Activated naive CD4-positive, alpha-beta T cell treated with anti-CD3 and anti-CD28 coated beads, Interleukin-2, amount 10 ng/mL, durations not matched to agents 7 days and 5 days (primary cell): Measurements from ENCODE around the gene C1orf116.

Experiments
- CTCF ChIA-PET: fragments of 350-600 bp; sonication (Branson Sonifier 250); formaldehyde crosslinking; loops from one replicate; lab custom pipeline; 2021; ENCODE audit warnings: antibody characterized with exemption; lab: Charles Lee
- DNase-seq: peaks from one replicate; pipeline ENCODE4 v3.0.0-alpha.2; 2020
- H3K27ac Mint-ChIP-seq: one replicate; pipeline ENCODE4 v1.8.0; 2021; ENCODE audit warnings: mild to moderate bottlenecking, moderate library complexity, mixed read lengths
- H3K27me3 Mint-ChIP-seq: one replicate; pipeline ENCODE4 v1.8.0; 2021; ENCODE audit warnings: mild to moderate bottlenecking, mixed read lengths
- H3K36me3 Mint-ChIP-seq: one replicate; pipeline ENCODE4 v1.8.0; 2021; ENCODE audit warnings: mixed read lengths
- H3K4me1 Mint-ChIP-seq: one replicate; pipeline ENCODE4 v1.8.0; 2021; ENCODE audit warnings: mixed read lengths
- H3K4me3 Mint-ChIP-seq: one replicate; pipeline ENCODE4 v1.8.0; 2021; ENCODE audit warnings: mild to moderate bottlenecking, moderate library complexity, mixed read lengths
- H3K9me3 Mint-ChIP-seq: one replicate; pipeline ENCODE4 v1.8.0; 2021; ENCODE audit warnings: mixed read lengths

C1orf116 gene

GRCh38 chr1:207039380-207040180, 7.0 kb upstream of the C1orf116 start:
- Mint-ChIP-seq H3K27ac (no peak overlapping the region), H3K9me3 (no peaks in the 10 kb centered on the region), H3K36me3 (peaks cover 9% of the 10 kb centered on the region), H3K27me3 (peaks cover 13% of the 10 kb centered on the region), H3K4me1 (peaks cover 8% of the 10 kb centered on the region), H3K4me3 (no peak overlapping the region)
- CTCF ChIA-PET: interaction anchor here (1.2 to 1.3 kb wide), 2 partner anchors 10 to 28 kb away, joined by 3 to 5 read pairs; no protein-coding TSS in a partner anchor
- DNase-seq: no peak

GRCh38 chr1:207036865-207037264, 4.3 kb upstream of the C1orf116 start:
- H3K27ac Mint-ChIP-seq: no peak overlapping the region
- H3K27me3 Mint-ChIP-seq: peaks cover 35% of the 10 kb centered on the region
- no peak for DNase-seq
- no peaks in the 10 kb centered on the region for H3K9me3 Mint-ChIP-seq
- CTCF ChIA-PET: interaction anchor here (0.5 to 1.4 kb wide), 4 partner anchors 13 to 208 kb away, joined by 3 to 5 read pairs (median 4); no protein-coding TSS in a partner anchor
- H3K4me1 Mint-ChIP-seq: peaks cover 1% of the 10 kb centered on the region
- H3K36me3 Mint-ChIP-seq: no peaks in the 10 kb centered on the region
- H3K4me3 Mint-ChIP-seq: no peak overlapping the region

DNA sequence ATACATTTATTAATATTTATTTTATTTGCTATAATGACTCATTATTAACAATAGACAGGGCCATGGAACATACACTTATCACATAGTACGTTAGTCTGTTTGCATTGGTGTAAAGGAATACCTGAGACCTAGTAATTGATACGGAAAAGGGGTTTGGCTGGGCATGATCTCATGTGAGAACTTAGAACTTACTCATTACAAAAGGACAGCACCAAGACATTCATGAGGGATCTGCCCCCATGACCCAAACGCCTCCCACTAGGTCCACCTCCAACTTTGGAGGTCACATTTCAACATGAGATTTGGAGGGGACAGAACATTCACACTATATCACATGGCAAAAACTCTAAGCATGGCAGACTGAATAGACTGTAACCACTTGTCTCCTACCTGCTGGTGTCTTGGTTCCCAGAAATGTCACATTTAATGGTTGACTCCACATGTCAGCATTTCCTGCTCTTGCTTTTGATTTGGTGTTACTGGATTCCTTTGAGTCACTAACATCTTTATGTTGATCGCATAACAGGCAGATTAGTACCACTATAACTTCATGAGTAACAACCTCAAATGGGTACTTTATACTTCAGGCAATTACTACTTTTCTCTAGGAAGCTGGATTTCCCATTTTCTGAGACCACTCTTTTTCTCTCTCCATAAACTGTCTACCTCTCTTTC, 3.5 kb upstream of the C1orf116 start:
- no peak overlapping the region for H3K27ac Mint-ChIP-seq
- no peaks in the 10 kb centered on the region for H3K9me3 Mint-ChIP-seq
- no peak for DNase-seq
- no peaks in the 10 kb centered on the region for H3K4me1 Mint-ChIP-seq
- H3K4me3 Mint-ChIP-seq: no peak overlapping the region
- CTCF ChIA-PET: interaction anchor here (1.4 kb wide), 1 partner anchor 14 kb away, joined by 5 read pairs; no protein-coding TSS in a partner anchor
- peaks cover 43% of the 10 kb centered on the region for H3K27me3 Mint-ChIP-seq
- H3K36me3 Mint-ChIP-seq: no peaks in the 10 kb centered on the region

DNA sequence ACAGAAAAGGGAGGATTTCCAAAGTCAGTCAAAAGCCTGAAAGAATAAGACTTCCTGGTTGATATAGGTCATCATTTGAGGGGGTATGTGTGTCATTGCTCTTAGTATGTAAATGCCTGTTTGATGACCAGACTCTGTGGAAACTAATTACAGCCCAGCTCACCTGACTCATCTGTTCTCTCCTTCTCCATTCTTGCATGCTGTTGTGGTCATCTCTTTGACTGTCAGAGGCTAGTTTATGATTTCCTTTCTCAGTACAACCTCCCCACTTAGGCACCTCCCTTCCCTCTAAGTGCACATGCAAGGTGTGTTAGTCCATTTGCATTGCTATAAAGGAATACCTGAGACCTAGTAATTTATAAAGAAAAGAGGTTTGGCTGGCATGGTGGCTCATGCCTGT, 2.4 kb upstream of the C1orf116 start:
- Mint-ChIP-seq H3K36me3 (no peaks in the 10 kb centered on the region), H3K27ac (no peak overlapping the region), H3K9me3 (no peaks in the 10 kb centered on the region), H3K4me3 (no peak overlapping the region), H3K27me3 (peaks cover 52% of the 10 kb centered on the region), H3K4me1 (peaks cover under 1% of the 10 kb centered on the region)
- DNase-seq: no peak
- CTCF ChIA-PET: interaction anchor here (0.6 to 0.9 kb wide), 2 partner anchors 12 to 1000 kb away, joined by 3 read pairs; no protein-coding TSS in a partner anchor

- Mint-ChIP-seq H3K27ac (no peak overlapping the region), H3K4me1 (peaks cover 2% of the 10 kb centered on the region), H3K4me3 (no peak overlapping the region), H3K36me3 (no peaks in the 10 kb centered on the region), H3K27me3 (peaks cover 48% of the 10 kb centered on the region), H3K9me3 (no peaks in the 10 kb centered on the region)
- CTCF ChIA-PET: interaction anchor here (0.9 kb wide), 1 partner anchor 13 kb away, joined by 3 read pairs; no protein-coding TSS in a partner anchor
- no peak for DNase-seq
These were observed 1.7 kb upstream of the C1orf116 start for GRCh38 chr1:207034208-207034607.

DNA sequence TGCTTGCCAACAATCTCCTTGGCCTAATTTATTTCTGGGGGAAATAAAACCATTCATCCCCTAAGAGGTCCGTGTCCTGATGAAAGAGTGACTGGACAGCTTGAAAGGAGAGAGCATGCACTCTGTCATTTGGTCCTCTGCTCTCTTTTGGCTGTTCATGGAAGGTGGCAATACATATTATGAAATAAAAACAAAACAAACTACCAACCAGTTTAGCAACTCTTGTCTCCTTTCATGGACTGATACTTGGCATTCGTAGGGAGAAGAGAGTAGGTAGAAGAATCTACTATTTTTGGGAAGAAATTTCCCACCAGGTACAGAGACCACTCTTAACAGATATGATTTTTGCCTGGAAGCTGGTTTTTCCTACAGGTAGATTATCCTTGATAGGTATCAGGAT, 746 bp upstream of the C1orf116 start:
- Mint-ChIP-seq H3K27me3 (peaks cover 56% of the 10 kb centered on the region), H3K27ac (no peak overlapping the region), H3K36me3 (no peaks in the 10 kb centered on the region), H3K4me1 (peaks cover 2% of the 10 kb centered on the region), H3K9me3 (no peaks in the 10 kb centered on the region), H3K4me3 (no peak overlapping the region)
- no peak for DNase-seq
- CTCF ChIA-PET: interaction anchor here (1.0 kb wide), 1 partner anchor 28 kb away, joined by 5 read pairs; no protein-coding TSS in a partner anchor

- H3K27me3 Mint-ChIP-seq: peaks cover 64% of the 10 kb centered on the region
- CTCF ChIA-PET: interaction anchor here (1.0 kb wide), 1 partner anchor 10 kb away, joined by 3 read pairs; no protein-coding TSS in a partner anchor
- no peak for DNase-seq
- no peak overlapping the region for H3K4me3 Mint-ChIP-seq
- no peak overlapping the region for H3K27ac Mint-ChIP-seq
- H3K4me1 Mint-ChIP-seq: peaks cover 2% of the 10 kb centered on the region
- no peaks in the 10 kb centered on the region for H3K36me3 Mint-ChIP-seq
- H3K9me3 Mint-ChIP-seq: no peaks in the 10 kb centered on the region
These were observed 808 bp downstream of the C1orf116 start for GRCh38 chr1:207031632-207032264.

DNA sequence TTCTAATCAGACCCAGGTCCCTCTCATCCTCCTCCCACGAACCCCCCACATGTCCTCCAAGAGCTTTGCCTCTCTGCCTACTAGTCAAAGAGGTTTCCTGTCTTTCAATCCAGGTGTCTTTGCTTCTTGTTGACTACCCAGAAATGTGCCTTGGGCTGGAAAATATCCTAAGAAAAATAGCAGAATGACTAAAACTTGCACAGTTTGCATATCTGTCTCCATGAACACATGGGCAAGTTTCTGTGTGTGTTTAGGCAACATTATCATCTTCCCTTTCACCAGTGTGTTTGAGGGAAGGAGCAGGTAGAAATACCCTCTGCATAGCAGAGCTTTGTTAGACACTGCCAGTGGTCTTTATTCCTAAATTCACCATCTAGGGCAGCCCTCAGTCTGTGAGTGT, 1.5 kb downstream of the C1orf116 start:
- H3K27ac Mint-ChIP-seq: no peak overlapping the region
- H3K27me3 Mint-ChIP-seq: peaks cover 64% of the 10 kb centered on the region
- CTCF ChIA-PET: interaction anchor here (1.0 kb wide), 1 partner anchor 9 kb away, joined by 3 read pairs; no protein-coding TSS in a partner anchor
- no peak overlapping the region for H3K4me3 Mint-ChIP-seq
- H3K4me1 Mint-ChIP-seq: peaks cover 2% of the 10 kb centered on the region
- H3K36me3 Mint-ChIP-seq: no peaks in the 10 kb centered on the region
- H3K9me3 Mint-ChIP-seq: no peaks in the 10 kb centered on the region
- DNase-seq: no peak

- H3K4me3 Mint-ChIP-seq: no peak overlapping the region
- peaks cover 2% of the 10 kb centered on the region for H3K4me1 Mint-ChIP-seq
- no peaks in the 10 kb centered on the region for H3K36me3 Mint-ChIP-seq
- H3K9me3 Mint-ChIP-seq: no peaks in the 10 kb centered on the region
- H3K27ac Mint-ChIP-seq: no peak overlapping the region
- no peak for DNase-seq
- H3K27me3 Mint-ChIP-seq: peaks cover 64% of the 10 kb centered on the region
- CTCF ChIA-PET: no interaction called here
These were observed 2.0 kb downstream of the C1orf116 start for GRCh38 chr1:207030522-207031009.

GRCh38 chr1:207029701-207030521, 2.6 kb downstream of the C1orf116 start:
- CTCF ChIA-PET: interaction anchor here (0.9 kb wide), 1 partner anchor 9 kb away, joined by 3 read pairs; no protein-coding TSS in a partner anchor
- Mint-ChIP-seq H3K27ac (no peak overlapping the region), H3K9me3 (no peaks in the 10 kb centered on the region), H3K4me3 (no peak overlapping the region), H3K36me3 (no peaks in the 10 kb centered on the region), H3K4me1 (peaks cover 2% of the 10 kb centered on the region), H3K27me3 (peaks cover 61% of the 10 kb centered on the region)
- DNase-seq: no peak

- no peak for DNase-seq
- Mint-ChIP-seq H3K9me3 (no peaks in the 10 kb centered on the region), H3K4me1 (peaks cover 2% of the 10 kb centered on the region), H3K4me3 (no peak overlapping the region), H3K27ac (no peak overlapping the region), H3K27me3 (peaks cover 63% of the 10 kb centered on the region), H3K36me3 (no peaks in the 10 kb centered on the region)
- CTCF ChIA-PET: interaction anchor here (0.9 kb wide), 1 partner anchor 10 kb away, joined by 3 read pairs; no protein-coding TSS in a partner anchor
These were observed 3.5 kb downstream of the C1orf116 start for GRCh38 chr1:207028884-207029650.

- CTCF ChIA-PET: no interaction called here
- H3K27me3 Mint-ChIP-seq: peaks cover 60% of the 10 kb centered on the region
These were observed 4.6 kb downstream of the C1orf116 start for GRCh38 chr1:207027921-207028320.

More at GRCh38 chr1:207027921-207028320, 4.6 kb downstream of the C1orf116 start:
- no peak overlapping the region for H3K27ac Mint-ChIP-seq
- no peak for DNase-seq
- H3K9me3 Mint-ChIP-seq: no peaks in the 10 kb centered on the region
- no peaks in the 10 kb centered on the region for H3K36me3 Mint-ChIP-seq
- peaks cover 2% of the 10 kb centered on the region for H3K4me1 Mint-ChIP-seq
- H3K4me3 Mint-ChIP-seq: no peak overlapping the region
